ENCODE measurements around the gene PRKCQ. TPM values are rescaled to one million over a fixed set of nuclear protein-coding genes. Genes with fewer than 3 reads are reported as not detected.

The PRKCQ gene
- total and polyA plus RNA-seq, 2 of the 4 experiments (the other 2 are of a cell fraction): under 0.01 to 0.03 TPM

- intact Hi-C loops (cut with micrococcal nuclease): no loop called here
- no peak for ATAC-seq (ENCODE audit: low read depth)
- WGBS, 2 experiments (ENCODE audit: extremely low coverage in 2 of 2, insufficient read length in 1 of 2): 77% methylated on average over 5 of the region's 10 CpGs; no CpG with 5 or more reads in 1 of the 2 experiments
Measured at GRCh38 chr10:6427357-6427959, 152.6 kb downstream of the PRKCQ start.

More at GRCh38 chr10:6427357-6427959, 152.6 kb downstream of the PRKCQ start:
- Histone ChIP-seq H3K36me3 (ENCODE audit: control insufficient read depth, insufficient read depth, low read length) (no peaks in the 10 kb centered on the region), H3K4me1 (ENCODE audit: control insufficient read depth, insufficient read depth, low read length) (no peaks in the 10 kb centered on the region), H3K27ac (ENCODE audit: insufficient read depth, low read length) (no peak overlapping the region), H3K9me3 (ENCODE audit: control insufficient read depth, insufficient read depth, low read length) (no peaks in the 10 kb centered on the region), H2BK15ac (ENCODE audit: low read depth, low read length) (no peak overlapping the region), H3K4ac (ENCODE audit: low read depth, low read length) (no peak overlapping the region), H3K56ac (ENCODE audit: extremely low read depth, insufficient read depth, low read length) (no peak overlapping the region), H2BK5ac (ENCODE audit: low read depth, low read length, poor library complexity, severe bottlenecking) (no peak overlapping the region), H4K91ac (ENCODE audit: insufficient read depth, low read depth, low read length) (no peak overlapping the region), H3K4me2 (ENCODE audit: low read depth, low read length) (no peak overlapping the region), H3K23ac (ENCODE audit: low read depth, low read length) (no peak overlapping the region), H4K20me1 (ENCODE audit: insufficient read depth, low read length) (no peaks in the 10 kb centered on the region), H3K18ac (ENCODE audit: low read depth, low read length) (no peak overlapping the region), H3K4me3 (ENCODE audit: insufficient read depth, low read depth, low read length) (no peak overlapping the region), H2AK5ac (ENCODE audit: low read depth, low read length) (no peak overlapping the region), H3K27me3 (ENCODE audit: control insufficient read depth, insufficient read depth, low read length) (peaks cover 11% of the 10 kb centered on the region), H3K9ac (ENCODE audit: low read depth, low read length) (no peak overlapping the region), H2BK120ac (ENCODE audit: low read depth, low read length) (no peak overlapping the region), H4K5ac (ENCODE audit: low read depth, low read length) (no peak overlapping the region), H3K9me1 (ENCODE audit: insufficient read depth, low read length) (no peaks in the 10 kb centered on the region), H2BK20ac (ENCODE audit: low read depth, low read length) (no peak overlapping the region), H3K14ac (replicated peaks; ENCODE audit: low read depth, low read length) (no peak overlapping the region), H4K8ac (ENCODE audit: low read depth in 2 of 2, low read length in 2 of 2) (no peak overlapping the region), H2AFZ (replicated peaks; ENCODE audit: low read length, poor library complexity) (no peak overlapping the region), H2AK9ac (replicated peaks; ENCODE audit: low read depth, low read length, poor library complexity) (no peak overlapping the region), H3K79me1 (ENCODE audit: low read depth in 1 of 2, low read length in 2 of 2) (no peaks in the 10 kb centered on the region)
- ChIA-PET CTCF (no interaction called here), POLR2A (ENCODE audit: unreplicated experiment) (no interaction called here)
- dilution Hi-C loops (cut with HindIII; ENCODE audit: low sequenced_read_pairs, unreplicated experiment) (no loop called here), in situ Hi-C loops (cut with MboI; ENCODE audit: low sequenced_read_pairs) (no loop called here)
- no TSS peak for BruUV-seq (replicated peaks)
- TF ChIP-seq CEBPB (IDR thresholded peaks at IDR 0.05; ENCODE audit: low read depth, low read length): no peak
- no peak for TF ChIP-seq POLR2A (IDR thresholded peaks at IDR 0.05; ENCODE audit: low read depth, low read length)
- TF ChIP-seq RCOR1 (IDR thresholded peaks at IDR 0.05; ENCODE audit: insufficient replicate concordance, low read length): no peak
- no peak for DNase-seq
